H1 (cell line): Measurements from ENCODE around the gene APOBEC3C. TPM values are rescaled to one million over a fixed set of nuclear protein-coding genes. Genes with fewer than 3 reads are reported as not detected.
"Not testable (repeated sequence)": the region's sequence is repeated elsewhere in the genome, so short reads cannot be mapped to it uniquely, and the experiment has no call there.

Experiments
- CTCF ChIA-PET: fragments of 300-600 bp; sonication (Branson Sonifier 250); formaldehyde crosslinking; loops from one replicate; lab custom pipeline; 2021; ENCODE audit not compliant: partially characterized antibody; lab: Charles Lee
- POLR2A ChIA-PET: fragments of 300-600 bp; sonication (Branson Sonifier 250); formaldehyde crosslinking; loops from one replicate; lab custom pipeline; 2021; ENCODE audit warnings: inconsistent platforms; ENCODE audit not compliant: partially characterized antibody; lab: Charles Lee
- DNase-seq, 2 experiments: peaks; one replicate each; pipeline versions ENCODE4 v3.0.0 to v3.0.0-alpha.2; 2010 to 2022; ENCODE audit warnings: low spot score in 2 of 2, low read depth in 1 of 2, mixed read lengths in 1 of 2
- FAIRE-seq: peaks from 2 replicates; lab custom pipeline; 2011; peaks lifted over from hg19 to GRCh38; lab: Jason Lieb, UNC
- H2AFZ ChIP-seq: 2 replicates; pipeline ENCODE4 v1.8.1; 2012; ENCODE audit warnings: low read length, inconsistent platforms
- H2AK5ac ChIP-seq: 2 replicates; pipeline ENCODE4 v1.6.1; 2013; ENCODE audit warnings: low read depth, low read length
- H2BK120ac ChIP-seq: replicated peaks from 2 replicates; pipeline ENCODE3; 2013; ENCODE audit warnings: low read depth, low read length, inconsistent platforms
- H2BK12ac ChIP-seq: 2 replicates; pipeline ENCODE4 v1.6.1; 2013; ENCODE audit warnings: low read depth, low read length
- H2BK15ac ChIP-seq: 2 replicates; pipeline ENCODE4 v1.6.1; 2013; ENCODE audit warnings: low read length
- H2BK20ac ChIP-seq: 2 replicates; pipeline ENCODE4 v1.6.1; 2013; ENCODE audit warnings: low read length
- H2BK5ac ChIP-seq: 2 replicates; pipeline ENCODE4 v1.6.1; 2013; ENCODE audit warnings: low read depth, low read length
- H3K14ac ChIP-seq: 2 replicates; pipeline ENCODE4 v1.6.1; 2013; ENCODE audit warnings: inconsistent platforms; ENCODE audit not compliant: insufficient read length
- H3K18ac ChIP-seq: 2 replicates; pipeline ENCODE4 v1.6.1; 2013; ENCODE audit warnings: low read length; ENCODE audit errors: extremely low read depth
- H3K23ac ChIP-seq: 2 replicates; pipeline ENCODE4 v1.6.1; 2013; ENCODE audit warnings: inconsistent platforms; ENCODE audit not compliant: insufficient read length
- H3K23me2 ChIP-seq: 2 replicates; pipeline ENCODE4 v1.6.1; 2013; ENCODE audit warnings: low read depth, low read length
- H3K27ac ChIP-seq: 2 replicates; pipeline ENCODE4 v1.6.1; 2011; ENCODE audit warnings: low read depth, low read length, inconsistent platforms
- H3K27me3 ChIP-seq, 4 experiments: replicated peaks in 1 of 4; 1 replicate in 1 of 4; 2 replicates in 3 of 4; pipeline versions ENCODE4 v1.6.1 to v1.8.1; 2011 to 2013; ENCODE audit warnings: low read length in 3 of 4, mild to moderate bottlenecking in 3 of 4, inconsistent platforms in 2 of 4, mixed read lengths in 2 of 4, moderate library complexity in 1 of 4; ENCODE audit not compliant: control insufficient read depth in 3 of 4, insufficient read depth in 3 of 4; ENCODE audit errors: extremely low read depth in 1 of 4
- H3K36me3 ChIP-seq, 4 experiments: 2 replicates each; pipeline versions ENCODE4 v1.6.1 to v1.8.1; 2011 to 2013; ENCODE audit warnings: mild to moderate bottlenecking in 4 of 4, low read length in 3 of 4, moderate library complexity in 2 of 4, control low read depth in 1 of 4, inconsistent platforms in 1 of 4; ENCODE audit not compliant: insufficient read depth in 4 of 4, control insufficient read depth in 2 of 4
- H3K4ac ChIP-seq: replicated peaks from 2 replicates; pipeline ENCODE3; 2013; ENCODE audit warnings: low read length, low read depth, mixed read lengths, inconsistent platforms; ENCODE audit not compliant: insufficient read length
- H3K4me1 ChIP-seq, 4 experiments: replicated peaks in 1 of 4; 1 replicate in 1 of 4; 2 replicates in 3 of 4; pipeline versions ENCODE4 v1.6.1 to v1.8.1; 2011 to 2013; ENCODE audit warnings: low read length in 3 of 4, inconsistent platforms in 2 of 4, mixed read lengths in 1 of 4; ENCODE audit not compliant: insufficient read depth in 4 of 4, control insufficient read depth in 3 of 4
- H3K4me2 ChIP-seq, 2 experiments: 2 replicates each; pipeline versions ENCODE4 v1.6.1 to v1.8.1; 2011 to 2013; ENCODE audit warnings: low read depth in 2 of 2, low read length in 2 of 2, control low read depth in 1 of 2, inconsistent platforms in 1 of 2, mild to moderate bottlenecking in 1 of 2; ENCODE audit not compliant: insufficient read depth in 1 of 2
- H3K4me3 ChIP-seq, 4 experiments: fragments of 200-600, 300-600 bp in 1 of 4; sonication (generic), shearing (Covaris generic), sonication (Bioruptor Twin) in 1 of 4; 2 replicates each; pipeline versions ENCODE4 v1.5.1 to v1.8.1; 2011 to 2016; ENCODE audit warnings: low read length in 4 of 4, low read depth in 3 of 4, control low read depth in 2 of 4, inconsistent platforms in 2 of 4, mild to moderate bottlenecking in 2 of 4, mixed read lengths in 1 of 4, moderate library complexity in 1 of 4; ENCODE audit not compliant: insufficient read depth in 2 of 4; ENCODE audit errors: extremely low read depth in 1 of 4
- H3K56ac ChIP-seq: replicated peaks from 2 replicates; pipeline ENCODE3; 2013; ENCODE audit warnings: low read depth, mild to moderate bottlenecking, mixed read lengths, low read length, inconsistent platforms; ENCODE audit not compliant: insufficient read length
- H3K79me1 ChIP-seq: 2 replicates; pipeline ENCODE4 v1.6.1; 2013; ENCODE audit warnings: low read depth, low read length, control low read depth
- H3K79me2 ChIP-seq, 2 experiments: 2 replicates each; pipeline versions ENCODE4 v1.6.1 to v1.8.1; 2012 to 2013; ENCODE audit warnings: low read length in 2 of 2, mild to moderate bottlenecking in 2 of 2, inconsistent platforms in 1 of 2; ENCODE audit not compliant: insufficient read depth in 2 of 2, control insufficient read depth in 1 of 2
- H3K9ac ChIP-seq, 4 experiments: replicated peaks in 1 of 4; 1 replicate in 1 of 4; 2 replicates in 3 of 4; pipeline versions ENCODE4 v1.6.1 to v1.8.1; 2011 to 2013; ENCODE audit warnings: low read depth in 3 of 4, low read length in 3 of 4, control low read depth in 2 of 4, mild to moderate bottlenecking in 2 of 4, moderate library complexity in 2 of 4, inconsistent platforms in 1 of 4; ENCODE audit errors: extremely low read depth in 1 of 4
- H3K9me3 ChIP-seq, 2 experiments: 2 replicates each; pipeline versions ENCODE4 v1.6.1 to v1.8.1; 2012 to 2013; ENCODE audit warnings: mild to moderate bottlenecking in 2 of 2, moderate library complexity in 2 of 2, control low read depth in 1 of 2, inconsistent platforms in 1 of 2, low read depth in 1 of 2, low read length in 1 of 2, mixed read lengths in 1 of 2; ENCODE audit not compliant: insufficient read depth in 2 of 2
- H4K20me1 ChIP-seq, 2 experiments: replicated peaks in 1 of 2; 2 replicates each; pipeline versions ENCODE3 to v1.8.1; 2011 to 2013; ENCODE audit warnings: inconsistent platforms in 2 of 2, low read length in 2 of 2, mild to moderate bottlenecking in 1 of 2; ENCODE audit not compliant: insufficient read depth in 2 of 2, control insufficient read depth in 1 of 2
- H4K5ac ChIP-seq: 2 replicates; pipeline ENCODE4 v1.6.1; 2013; ENCODE audit warnings: low read length, low read depth, mixed read lengths, inconsistent platforms; ENCODE audit not compliant: insufficient read length
- H4K8ac ChIP-seq: 2 replicates; pipeline ENCODE4 v1.8.0; 2013; ENCODE audit warnings: mild to moderate bottlenecking, moderate library complexity, low read length, inconsistent platforms; ENCODE audit not compliant: insufficient read depth; ENCODE audit errors: extremely low read depth
- H4K91ac ChIP-seq: replicated peaks from 2 replicates; pipeline ENCODE3; 2013; ENCODE audit warnings: low read length, mixed read lengths, inconsistent platforms; ENCODE audit not compliant: insufficient read length
- POLR2AphosphoS5 ChIP-seq: IDR thresholded peaks from 2 replicates; pipeline ENCODE4 v1.6.1; 2011; ENCODE audit warnings: low read depth, low read length
- WGBS, 2 experiments: shearing (Covaris generic) in 1 of 2; methylation state at CpG; one replicate each; pipeline versions ENCODE4 v1.1.6 to v1.1.7; 2013 to 2015; ENCODE audit warnings: low lambda C conversion rate in 2 of 2, mixed read lengths in 2 of 2, inconsistent platforms in 1 of 2, low coverage in 1 of 2, missing lambda C conversion rate in 1 of 2; ENCODE audit not compliant: insufficient replicate concordance in 2 of 2, insufficient coverage in 1 of 2, insufficient read length in 1 of 2; ENCODE audit errors: extremely low coverage in 1 of 2, missing lambda C conversion rate in 1 of 2; 5-methylcytosine and 5-hydroxymethylcytosine counted together
- polyA plus RNA-seq, 7 experiments: library from polyadenylated mRNA; depleted of rRNA in 3 of 7; stranded (reverse) in 5 of 7; unstranded in 2 of 7; fragments of >200 nt in 5 of 7; fragments of 200-250 nt in 2 of 7; gene quantifications; 1 replicate in 5 of 7; 2 replicates in 1 of 7; 4 replicates in 1 of 7; pipeline versions ENCODE4 v1.2.1 to v1.2.3, GENCODE V29; 2011 to 2013; ENCODE audit warnings: missing spikeins in 2 of 7, mixed read lengths in 2 of 7
- total RNA-seq: library from RNA; stranded (reverse); fragmentation: NEBNext Ultra II Directional; extraction: Animal tissue kit (Norgen Biotek cat#: 25700); gene quantifications from 2 replicates; pipeline ENCODE4 v1.2.1, GENCODE V29; 2021

Gene APOBEC3C
- total and polyA plus RNA-seq, 2 of the 8 experiments (the other 6 are each of a cell fraction or from before 2014, with no cell fraction given), result 20.3 to 23.3 TPM

- no peak for TF ChIP-seq POLR2AphosphoS5
- TF ChIP-seq, all 59 proteins: peak for 0
These were observed 25.5 kb downstream of the APOBEC3C start (continued) for GRCh38 chr22:39039306-39040126.

DNA sequence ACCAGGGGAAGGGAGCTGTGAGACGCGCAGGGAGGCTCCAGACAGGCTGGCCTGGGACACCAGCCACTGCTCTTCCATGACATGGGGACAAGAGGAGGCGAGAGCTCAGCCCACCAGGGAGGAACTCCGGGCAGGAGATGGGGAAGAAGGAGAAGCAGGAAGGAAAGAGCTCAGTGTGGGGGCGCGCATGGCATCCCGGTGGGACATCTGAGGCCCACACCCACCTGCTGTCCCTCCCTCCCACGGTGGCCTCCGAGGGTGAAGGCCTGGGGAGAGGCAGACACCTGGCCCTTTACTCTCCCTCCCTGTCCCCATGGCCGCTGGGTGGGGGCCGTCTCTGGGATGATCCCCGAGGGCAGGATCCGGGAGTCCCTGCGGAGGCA, 26.1 kb downstream of the APOBEC3C start:
- peak in 1 of 2 experiments; percentile 65 for DNase-seq
- H3K56ac ChIP-seq, H3K14ac ChIP-seq, H4K8ac ChIP-seq, H3K27ac ChIP-seq, H3K4ac ChIP-seq, H2AK5ac ChIP-seq, H2BK120ac ChIP-seq, H3K36me3 ChIP-seq, H3K9ac ChIP-seq, H3K79me2 ChIP-seq, H2AFZ ChIP-seq, H3K23me2 ChIP-seq, H2BK12ac ChIP-seq, FAIRE-seq, H3K23ac ChIP-seq, H4K20me1 ChIP-seq, H3K27me3 ChIP-seq, H2BK15ac ChIP-seq, H4K91ac ChIP-seq, H3K9me3 ChIP-seq, H2BK20ac ChIP-seq, H3K79me1 ChIP-seq: not testable (repeated sequence)
- peak overlapping the region; percentile 83 for H3K18ac ChIP-seq
- H3K4me1 ChIP-seq, result peaks cover 3 to 15% (median 10%) of the 10 kb centered on the region in 4 experiments
- POLR2A ChIA-PET, result interaction anchor here (0.6 to 2.5 kb wide), 8 partner anchors 14 to 94 kb away, joined by 3 to 7 read pairs (median 3); partner anchors contain the start of gene APOBEC3D
- CTCF ChIA-PET, result interaction anchor here (0.7 to 1.0 kb wide), 3 partner anchors 12 to 754 kb away, joined by 3 read pairs; no protein-coding TSS in a partner anchor
- H3K4me2 ChIP-seq, result peak overlapping the region; percentile 58 to 63
- WGBS, 2 experiments, result 27% methylated on average over 8 of the region's 14 CpGs; no CpG with 5 or more reads in 1 of the 2 experiments
- H2BK5ac ChIP-seq, result peak overlapping the region; percentile 71; the same call in 1 of the 2 replicates
- peak overlapping the region in 2 of 4 experiments; percentile 17 to 54; a peak in 4 of 8 replicates for H3K4me3 ChIP-seq
- peak overlapping the region; percentile 88 for H4K5ac ChIP-seq
